T-cell (primary cell): ENCODE results near the gene SNRPA1. TPM values are rescaled to one million over a fixed set of nuclear protein-coding genes. Genes with fewer than 3 reads are reported as not detected.

Experiments
- ATAC-seq, 4 experiments: fragments of 200-7000 bp in 3 of 4; fragments of 150-1000 bp in 1 of 4; cut with Tn5 transposase; replicated peaks in 1 of 4; 1 replicate in 3 of 4; 2 replicates in 1 of 4; pipeline ENCODE4 v1.10.0; 2021; ENCODE audit warnings: moderate library complexity in 3 of 4, mild to moderate bottlenecking in 2 of 4, moderate number of reproducible peaks in 1 of 4
- CTCF ChIA-PET, 2 donors: fragments of 300-600 bp; sonication (Branson Sonifier 250); formaldehyde crosslinking; loops; one replicate each; lab custom pipeline; 2022; ENCODE audit warnings: antibody characterized with exemption in 2 of 2; lab: Charles Lee
- POLR2A ChIA-PET, 2 donors: fragments of 300-600 bp; sonication (Branson Sonifier 250); formaldehyde crosslinking; loops; one replicate each; lab custom pipeline; 2022; ENCODE audit warnings: antibody characterized with exemption in 2 of 2; lab: Charles Lee
- DNase-seq, 35 experiments: peaks; one replicate each; pipeline versions ENCODE4 v3.0.0 to v3.0.0-alpha.2; 2013 to 2023
- H3K27ac ChIP-seq: one replicate; pipeline ENCODE4 v1.5.1; 2013; ENCODE audit warnings: low read length
- H3K27me3 ChIP-seq, 2 experiments: replicated peaks in 1 of 2; 1 replicate in 1 of 2; 2 replicates in 1 of 2; pipeline versions ENCODE4 v1.6.1 to v1.7.0; 2013; ENCODE audit warnings: low read length in 1 of 2, mixed read lengths in 1 of 2; ENCODE audit not compliant: control insufficient read depth in 2 of 2, insufficient read depth in 2 of 2; ENCODE audit errors: extremely low read depth in 1 of 2
- H3K36me3 ChIP-seq, 2 donors: 1 replicate in 1 of 2; 2 replicates in 1 of 2; pipeline versions ENCODE4 v1.6.1 to v1.7.0; 2013; ENCODE audit warnings: low read length in 1 of 2; ENCODE audit not compliant: control insufficient read depth in 2 of 2, insufficient read depth in 1 of 2; ENCODE audit errors: extremely low read depth in 1 of 2
- H3K4me1 ChIP-seq, 2 experiments: 1 replicate in 1 of 2; 2 replicates in 1 of 2; pipeline versions ENCODE4 v1.6.1 to v1.7.0; 2013; ENCODE audit warnings: low read length in 2 of 2, mixed read lengths in 1 of 2; ENCODE audit not compliant: insufficient read depth in 2 of 2, control insufficient read depth in 1 of 2; ENCODE audit errors: extremely low read depth in 1 of 2
- H3K4me3 ChIP-seq, 2 donors: 1 replicate in 1 of 2; 2 replicates in 1 of 2; pipeline versions ENCODE4 v1.5.1 to v1.7.0; 2013; ENCODE audit warnings: mild to moderate bottlenecking in 2 of 2, low read length in 1 of 2, moderate library complexity in 1 of 2; ENCODE audit not compliant: control insufficient read depth in 1 of 2; ENCODE audit errors: extremely low read depth in 1 of 2
- H3K9me3 ChIP-seq: 2 replicates; pipeline ENCODE4 v1.7.0; 2013
- H3K27ac Mint-ChIP-seq, 2 donors: one replicate each; pipeline ENCODE4 v1.8.0; 2020 to 2021; ENCODE audit warnings: mild to moderate bottlenecking in 2 of 2, mixed read lengths in 2 of 2
- H3K27me3 Mint-ChIP-seq, 2 donors: one replicate each; pipeline ENCODE4 v1.8.0; 2021 to 2022; ENCODE audit warnings: mixed read lengths in 2 of 2
- H3K36me3 Mint-ChIP-seq: one replicate; pipeline ENCODE4 v1.8.0; 2021; ENCODE audit warnings: mixed read lengths
- H3K4me1 Mint-ChIP-seq, 3 donors: one replicate each; pipeline ENCODE4 v1.8.0; 2020 to 2022; ENCODE audit warnings: mixed read lengths in 3 of 3, mild to moderate bottlenecking in 1 of 3
- H3K4me3 Mint-ChIP-seq, 3 donors: one replicate each; pipeline ENCODE4 v1.8.0; 2020 to 2022; ENCODE audit warnings: mild to moderate bottlenecking in 3 of 3, mixed read lengths in 3 of 3, moderate library complexity in 3 of 3
- H3K9me3 Mint-ChIP-seq, 3 donors: one replicate each; pipeline ENCODE4 v1.8.0; 2020 to 2022; ENCODE audit warnings: mixed read lengths in 3 of 3
- WGBS: methylation state at CpG from one replicate; pipeline ENCODE4 v1.1.5; 2013; ENCODE audit warnings: missing lambda C conversion rate; ENCODE audit not compliant: insufficient coverage; 5-methylcytosine and 5-hydroxymethylcytosine counted together
- total RNA-seq, 35 experiments: library from RNA in 6 of 35; stranded (reverse) in 6 of 35; fragments of 120-200 nt in 1 of 35; gene quantifications; one replicate each; pipeline versions ENCODE4 v1.2.1 to v1.2.4 and lab custom pipeline; 2013 to 2026

Gene SNRPA1
- total RNA-seq, 5 donors from 2014 or later (not counting 1 experiment from before 2014, with no cell fraction given): 77.0 to 199 (median 97.0) TPM

GRCh38 chr15:101264911-101265641 lies 30.0 kb downstream of the SNRPA1 start:
- H3K4me1 ChIP-seq: no peaks in the 10 kb centered on the region
- no peak overlapping the region for H3K4me3 ChIP-seq
- H3K27ac ChIP-seq: no peak overlapping the region
- ChIA-PET POLR2A (no interaction called here), CTCF (no interaction called here)
- H3K36me3 ChIP-seq: peaks cover 0 to 4% of the 10 kb centered on the region in 2 donors
- H3K27me3 ChIP-seq: peaks cover 0 to 10% of the 10 kb centered on the region in 2 experiments
- Mint-ChIP-seq H3K4me3 (no peak overlapping the region), H3K9me3 (no peaks in the 10 kb centered on the region), H3K27ac (no peak overlapping the region), H3K27me3 (peaks cover 0 to 2% of the 10 kb centered on the region in 2 donors), H3K4me1 (no peaks in the 10 kb centered on the region), H3K36me3 (peaks cover 2% of the 10 kb centered on the region)
- no peaks in the 10 kb centered on the region for H3K9me3 ChIP-seq
- 86% methylated on average over 13 of the region's 17 CpGs for WGBS
- ATAC-seq (no peak), DNase-seq (no peak)

DNA sequence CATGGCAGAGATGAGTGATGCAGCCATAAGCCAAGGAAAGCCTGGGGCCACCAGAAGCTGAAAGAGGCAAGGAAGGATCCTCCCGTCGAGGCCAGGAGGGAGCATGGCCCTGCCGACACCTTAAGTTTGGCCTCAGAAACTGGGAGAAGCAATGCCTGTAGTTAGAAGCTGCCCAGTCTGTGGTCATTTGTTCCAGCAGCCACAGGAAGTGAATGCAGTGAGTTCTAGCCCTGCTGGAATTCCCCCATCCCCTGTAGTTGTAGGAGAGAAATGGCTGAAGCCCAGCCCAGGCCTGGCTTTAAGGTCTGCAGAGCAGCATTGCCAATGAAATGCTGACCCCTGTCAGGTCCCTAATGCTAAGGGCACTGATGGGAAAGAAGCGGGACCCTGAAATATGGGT lies 31.0 kb downstream of the SNRPA1 start:
- DNase-seq (no peak), ATAC-seq (no peak)
- Mint-ChIP-seq H3K9me3 (no peaks in the 10 kb centered on the region), H3K4me3 (no peak overlapping the region), H3K4me1 (no peaks in the 10 kb centered on the region), H3K27me3 (peaks cover 0 to 11% of the 10 kb centered on the region in 2 donors), H3K27ac (no peak overlapping the region), H3K36me3 (no peaks in the 10 kb centered on the region)
- POLR2A ChIA-PET: no interaction called here
- H3K27me3 ChIP-seq: peaks cover 0 to 10% of the 10 kb centered on the region in 2 experiments
- CTCF ChIA-PET: no interaction called here
- WGBS: 95% methylated on average over 3 of the region's 4 CpGs
- H3K4me3 ChIP-seq: no peak overlapping the region
- H3K9me3 ChIP-seq: no peaks in the 10 kb centered on the region
- no peaks in the 10 kb centered on the region for H3K36me3 ChIP-seq
- H3K27ac ChIP-seq: no peak overlapping the region
- H3K4me1 ChIP-seq: no peaks in the 10 kb centered on the region

DNA sequence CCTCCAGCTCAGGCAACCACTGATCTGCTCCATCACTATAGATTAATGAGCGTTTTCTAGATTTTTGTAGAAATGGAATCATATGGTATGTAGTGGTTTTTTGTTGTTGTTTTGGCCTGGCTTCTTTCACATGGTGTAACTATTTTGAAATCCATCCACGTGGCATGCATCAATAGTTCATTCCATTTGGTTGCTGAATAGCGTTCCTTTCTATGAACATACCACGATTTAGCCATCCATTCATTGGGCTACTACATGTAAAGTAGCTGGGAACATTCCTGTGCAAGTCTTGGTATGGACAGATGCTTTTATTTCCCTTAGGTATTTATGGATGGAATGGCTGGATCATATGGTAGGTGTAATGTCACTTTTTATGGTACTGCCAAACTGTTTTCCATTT lies 32.5 kb downstream of the SNRPA1 start:
- Mint-ChIP-seq H3K9me3 (no peaks in the 10 kb centered on the region), H3K4me3 (no peak overlapping the region), H3K4me1 (peaks cover 2 to 6% (median 2%) of the 10 kb centered on the region in 3 donors), H3K27me3 (peaks cover 0 to 16% of the 10 kb centered on the region in 2 donors), H3K36me3 (no peaks in the 10 kb centered on the region), H3K27ac (no peak overlapping the region)
- CTCF ChIA-PET: interaction anchor here in 1 of 2 donors (0.8 to 1.2 kb wide), 2 partner anchors 20 to 172 kb away, joined by 3 to 4 read pairs; no protein-coding TSS in a partner anchor
- H3K36me3 ChIP-seq: no peaks in the 10 kb centered on the region
- ATAC-seq (no peak), DNase-seq (no peak)
- H3K27ac ChIP-seq: no peak overlapping the region
- no peaks in the 10 kb centered on the region for H3K4me1 ChIP-seq
- H3K4me3 ChIP-seq: no peak overlapping the region
- H3K27me3 ChIP-seq: peaks cover 0 to 16% of the 10 kb centered on the region in 2 experiments
- no CpG with 5 or more reads among the region's 4 CpGs for WGBS
- POLR2A ChIA-PET: no interaction called here
- H3K9me3 ChIP-seq: no peaks in the 10 kb centered on the region

GRCh38 chr15:101258238-101259144 lies 36.6 kb downstream of the SNRPA1 start:
- DNase-seq: peak in 26 of 35 experiments; percentile 16 to 82 (median 37)
- no peaks in the 10 kb centered on the region for H3K9me3 Mint-ChIP-seq
- peaks cover 0 to 17% of the 10 kb centered on the region in 2 donors for H3K27me3 Mint-ChIP-seq
- peak; percentile 50 to 70 (median 66) for ATAC-seq
- Histone ChIP-seq H3K27ac (no peak overlapping the region), H3K9me3 (no peaks in the 10 kb centered on the region), H3K4me3 (no peak overlapping the region), H3K4me1 (no peaks in the 10 kb centered on the region), H3K36me3 (no peaks in the 10 kb centered on the region), H3K27me3 (peaks cover 0 to 14% of the 10 kb centered on the region in 2 experiments)
- 88% methylated on average over 4 of the region's 11 CpGs for WGBS
- POLR2A ChIA-PET: no interaction called here
- no peak overlapping the region for H3K27ac Mint-ChIP-seq
- CTCF ChIA-PET: interaction anchor here (0.6 to 1.7 kb wide), 20 partner anchors 9 to 246 kb away, joined by 3 to 14 read pairs (median 4); no protein-coding TSS in a partner anchor
- peaks cover 2 to 6% (median 4%) of the 10 kb centered on the region in 3 donors for H3K4me1 Mint-ChIP-seq
- H3K36me3 Mint-ChIP-seq: no peaks in the 10 kb centered on the region
- H3K4me3 Mint-ChIP-seq: no peak overlapping the region

DNA sequence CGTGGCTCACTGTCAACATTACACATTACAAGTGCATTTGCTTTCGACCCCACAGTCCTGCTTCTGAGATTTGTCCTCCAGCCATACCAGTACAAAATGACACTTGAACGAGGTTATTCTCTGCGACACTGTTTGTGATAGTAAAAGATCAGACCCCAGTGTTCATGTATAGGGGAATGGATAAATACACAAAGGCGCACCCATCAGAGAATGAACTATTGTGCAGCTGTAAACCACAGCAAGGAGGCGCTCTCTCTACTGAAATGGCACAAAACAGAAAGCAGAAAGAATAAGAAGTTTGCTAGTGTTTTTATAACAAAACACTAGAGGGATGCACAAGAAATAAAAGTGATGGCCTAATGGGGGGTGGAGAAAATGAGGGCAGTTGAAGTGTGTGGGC lies 38.3 kb downstream of the SNRPA1 start:
- no peaks in the 10 kb centered on the region for H3K9me3 ChIP-seq
- no peak overlapping the region for H3K4me3 ChIP-seq
- ChIA-PET CTCF (no interaction called here), POLR2A (no interaction called here)
- peaks cover 0 to 12% of the 10 kb centered on the region in 2 experiments for H3K27me3 ChIP-seq
- no peaks in the 10 kb centered on the region for H3K36me3 ChIP-seq
- H3K4me3 Mint-ChIP-seq: no peak overlapping the region
- ATAC-seq (no peak), DNase-seq (peak in 2 of 35 experiments; percentile 8 to 24)
- no CpG with 5 or more reads among the region's 6 CpGs for WGBS
- H3K27ac ChIP-seq: no peak overlapping the region
- peaks cover 0 to 17% of the 10 kb centered on the region in 2 donors for H3K27me3 Mint-ChIP-seq
- H3K9me3 Mint-ChIP-seq: no peaks in the 10 kb centered on the region
- peaks cover 10 to 15% (median 12%) of the 10 kb centered on the region in 3 donors for H3K4me1 Mint-ChIP-seq
- peaks cover 0 to 5% of the 10 kb centered on the region in 2 experiments for H3K4me1 ChIP-seq
- H3K27ac Mint-ChIP-seq: no peak overlapping the region
- no peaks in the 10 kb centered on the region for H3K36me3 Mint-ChIP-seq

DNA sequence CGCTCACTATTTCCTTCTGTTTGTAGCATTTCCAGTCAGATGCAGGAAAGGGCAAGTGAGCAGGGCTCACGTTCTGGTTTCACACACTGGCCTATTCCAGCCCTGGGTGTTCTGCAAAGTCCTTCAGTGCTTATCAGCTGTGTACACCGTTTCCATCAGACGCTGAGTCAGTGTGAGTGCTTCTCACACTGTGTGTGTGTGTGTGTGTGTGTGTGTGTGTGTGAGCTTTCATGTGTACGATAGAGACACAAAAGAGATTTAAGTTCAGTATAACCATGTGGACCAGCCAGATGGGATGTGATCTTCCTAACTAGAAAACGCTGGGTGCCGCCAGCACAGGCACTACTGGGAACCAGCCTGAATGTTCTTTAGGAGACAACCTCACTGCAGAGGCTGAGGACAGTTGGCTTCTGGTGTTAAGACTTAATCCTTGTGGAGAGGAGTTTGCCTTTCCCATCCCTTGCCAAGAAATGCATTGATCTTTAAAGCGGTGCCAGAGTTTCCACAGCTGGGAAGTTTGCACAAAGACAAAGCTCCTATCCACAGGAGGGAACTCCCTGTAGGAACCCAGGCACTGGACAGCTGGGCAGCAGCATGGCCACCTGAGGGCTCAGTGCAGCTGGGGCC lies 39.3 kb downstream of the SNRPA1 start:
- no peak for DNase-seq
- 57% methylated on average over 8 of the region's 8 CpGs for WGBS
- Mint-ChIP-seq H3K4me3 (no peak overlapping the region), H3K9me3 (no peaks in the 10 kb centered on the region), H3K36me3 (no peaks in the 10 kb centered on the region), H3K4me1 (peaks cover 10 to 15% (median 13%) of the 10 kb centered on the region in 3 donors), H3K27me3 (peaks cover 0 to 17% of the 10 kb centered on the region in 2 donors), H3K27ac (no peak overlapping the region)
- no peaks in the 10 kb centered on the region for H3K9me3 ChIP-seq
- CTCF ChIA-PET: interaction anchor here (0.7 to 0.9 kb wide), 3 partner anchors 25 to 189 kb away, joined by 3 to 4 read pairs (median 3); no protein-coding TSS in a partner anchor
- no peak overlapping the region for H3K27ac ChIP-seq
- no peak for ATAC-seq
- H3K36me3 ChIP-seq: no peaks in the 10 kb centered on the region
- peaks cover 0 to 10% of the 10 kb centered on the region in 2 experiments for H3K27me3 ChIP-seq
- POLR2A ChIA-PET: no interaction called here
- H3K4me1 ChIP-seq: peaks cover 0 to 8% of the 10 kb centered on the region in 2 experiments
- no peak overlapping the region for H3K4me3 ChIP-seq
